RWPE2 (cell line): ENCODE measurements around the gene OSBP.
"Not testable (repeated sequence)": the region's sequence is repeated elsewhere in the genome, so short reads cannot be mapped to it uniquely, and the experiment has no call there.

Experiments used
- ATAC-seq: fragments of 200-7000 bp; cut with Tn5 transposase; 3 replicates; pipeline ENCODE4 v1.9.1; 2021; ENCODE audit warnings: low read depth
- DNase-seq: peaks from one replicate; pipeline ENCODE4 v3.0.0-alpha.2; 2020; ENCODE audit warnings: low spot score
- H3K27ac ChIP-seq: fragments of 450-650 bp; 2 replicates; pipeline ENCODE4 v1.5.1; 2017; ENCODE audit warnings: mild to moderate bottlenecking; ENCODE audit not compliant: poor library complexity, severe bottlenecking
- H3K27me3 ChIP-seq: fragments of 250-450 bp; sonication (Bioruptor Pico); 2 replicates; pipeline ENCODE4 v1.5.1; 2021; ENCODE audit warnings: mild to moderate bottlenecking, moderate library complexity; ENCODE audit not compliant: insufficient read depth, poor library complexity, severe bottlenecking
- H3K36me3 ChIP-seq: fragments of 250-450 bp; sonication (Bioruptor Pico); 2 replicates; pipeline ENCODE4 v1.5.1; 2020; ENCODE audit warnings: low read depth, mild to moderate bottlenecking, moderate library complexity
- H3K4me1 ChIP-seq: fragments of 250-450 bp; sonication (Bioruptor Pico); 2 replicates; pipeline ENCODE4 v1.5.1; 2021; ENCODE audit warnings: mild to moderate bottlenecking, moderate library complexity; ENCODE audit not compliant: insufficient read depth, poor library complexity, severe bottlenecking
- H3K4me3 ChIP-seq: fragments of 250-450 bp; sonication (Bioruptor Pico); 2 replicates; pipeline ENCODE4 v1.5.1; 2021; ENCODE audit warnings: mild to moderate bottlenecking, moderate library complexity; ENCODE audit not compliant: severe bottlenecking
- H3K9me3 ChIP-seq: fragments of 250-450 bp; sonication (Bioruptor Pico); 2 replicates; pipeline ENCODE4 v1.5.1; 2021; ENCODE audit warnings: mild to moderate bottlenecking, moderate library complexity; ENCODE audit not compliant: severe bottlenecking
- CTCF ChIP-seq: fragments of 450-650 bp; IDR thresholded peaks from one replicate; pipeline ENCODE4 v1.5.1; 2017; ENCODE audit warnings: mild to moderate bottlenecking, moderate library complexity; ENCODE audit not compliant: poor library complexity, severe bottlenecking

OSBP gene

GRCh38 chr11:59551659-59552521 lies 63.7 kb downstream of the OSBP start:
- Histone ChIP-seq H3K4me3 (peak overlapping the region; percentile 41), H3K9me3 (no peaks in the 10 kb centered on the region), H3K4me1 (peaks cover 19% of the 10 kb centered on the region), H3K36me3 (no peaks in the 10 kb centered on the region), H3K27me3 (no peaks in the 10 kb centered on the region), H3K27ac (peak overlapping the region; percentile 86)
- TF ChIP-seq CTCF, result no peak
- DNase-seq (no peak), ATAC-seq (no peak)

- H3K27me3 ChIP-seq, result no peaks in the 10 kb centered on the region
- ATAC-seq (peak; percentile 31), DNase-seq (peak; percentile 72)
- peaks cover 17% of the 10 kb centered on the region for H3K4me1 ChIP-seq
- peak overlapping the region; percentile 41 for H3K4me3 ChIP-seq
- TF ChIP-seq CTCF, result no peak
- H3K27ac ChIP-seq, result peak overlapping the region; percentile 86
- H3K36me3 ChIP-seq, result no peaks in the 10 kb centered on the region
- H3K9me3 ChIP-seq, result no peaks in the 10 kb centered on the region
Observed at GRCh38 chr11:59550842-59551658, 64.5 kb downstream of the OSBP start.

GRCh38 chr11:59550368-59550841 lies 65.2 kb downstream of the OSBP start:
- Histone ChIP-seq H3K27ac (peak overlapping the region; percentile 86), H3K4me3 (peak overlapping the region; percentile 41), H3K4me1 (peaks cover 23% of the 10 kb centered on the region), H3K27me3 (no peaks in the 10 kb centered on the region), H3K9me3 (no peaks in the 10 kb centered on the region), H3K36me3 (no peaks in the 10 kb centered on the region)
- TF ChIP-seq CTCF, result peak; percentile 50
- ATAC-seq (peak; percentile 92), DNase-seq (peak; percentile 90)

- no peak overlapping the region for H3K4me3 ChIP-seq
- no peaks in the 10 kb centered on the region for H3K36me3 ChIP-seq
- ATAC-seq, result no peak
- H3K27ac ChIP-seq, result peak overlapping the region; percentile 86
- no peaks in the 10 kb centered on the region for H3K27me3 ChIP-seq
- no peak for DNase-seq
- TF ChIP-seq CTCF, result no peak
- H3K9me3 ChIP-seq, result no peaks in the 10 kb centered on the region
- peaks cover 31% of the 10 kb centered on the region for H3K4me1 ChIP-seq
Observed at GRCh38 chr11:59548309-59548656, 67.3 kb downstream of the OSBP start.

- not testable (repeated sequence) for H3K27me3 ChIP-seq, ATAC-seq, H3K4me3 ChIP-seq, H3K36me3 ChIP-seq, H3K9me3 ChIP-seq, DNase-seq
- H3K4me1 ChIP-seq, result peaks cover 31% of the 10 kb centered on the region
- H3K27ac ChIP-seq, result peak overlapping the region; percentile 86
Observed at GRCh38 chr11:59547605-59548308, 67.8 kb downstream of the OSBP start.
